Measurements from ENCODE around the gene SSTR3.
A peak's percentile ranks its signal among the peaks of the same experiment; 100 is the strongest.
"Not testable (repeated sequence)": the region's sequence is repeated elsewhere in the genome, so short reads cannot be mapped to it uniquely, and the experiment has no call there.

The SSTR3 gene

GRCh38 chr22:37172266-37173245 is 39.7 kb downstream of the SSTR3 start:
- no peak overlapping the region for H3K27ac Mint-ChIP-seq
- peaks cover 45% of the 10 kb centered on the region for H3K4me1 Mint-ChIP-seq
- no peaks in the 10 kb centered on the region for H3K9me3 Mint-ChIP-seq
- peaks cover 8% of the 10 kb centered on the region for H3K27me3 Mint-ChIP-seq (ENCODE audit: low read depth)
- no peak for TF ChIP-seq CTCF (IDR thresholded peaks at IDR 0.05; ENCODE audit: unreplicated experiment in 3 of 3)
- no peaks in the 10 kb centered on the region for H3K36me3 Mint-ChIP-seq (ENCODE audit: low read depth)
- no peak overlapping the region for H3K4me3 Mint-ChIP-seq

GRCh38 chr22:37171662-37172061 is 40.6 kb downstream of the SSTR3 start:
- Mint-ChIP-seq H3K9me3 (no peaks in the 10 kb centered on the region), H3K4me1 (peaks cover 37% of the 10 kb centered on the region), H3K27me3 (ENCODE audit: low read depth) (peaks cover 11% of the 10 kb centered on the region), H3K4me3 (no peak overlapping the region), H3K27ac (peak overlapping the region in 2 of 3 experiments; percentile 22 to 24), H3K36me3 (ENCODE audit: low read depth) (no peaks in the 10 kb centered on the region)
- TF ChIP-seq CTCF (IDR thresholded peaks at IDR 0.05; ENCODE audit: unreplicated experiment in 3 of 3): no peak

GRCh38 chr22:37170689-37171405 is 41.4 kb downstream of the SSTR3 start:
- H3K9me3 Mint-ChIP-seq; H3K4me3 Mint-ChIP-seq; H3K36me3 Mint-ChIP-seq (ENCODE audit: low read depth): not testable (repeated sequence)
- Mint-ChIP-seq H3K27ac (peak overlapping the region in 2 of 3 experiments; percentile 22 to 24), H3K27me3 (ENCODE audit: low read depth) (peaks cover 11% of the 10 kb centered on the region), H3K4me1 (peaks cover 32% of the 10 kb centered on the region)

- H3K4me3 Mint-ChIP-seq: no peak overlapping the region
- no peak for TF ChIP-seq CTCF (IDR thresholded peaks at IDR 0.05; ENCODE audit: unreplicated experiment in 3 of 3)
- peaks cover 25% of the 10 kb centered on the region for H3K4me1 Mint-ChIP-seq
- H3K27me3 Mint-ChIP-seq (ENCODE audit: low read depth): peaks cover 11% of the 10 kb centered on the region
- no peak overlapping the region for H3K27ac Mint-ChIP-seq
- H3K36me3 Mint-ChIP-seq (ENCODE audit: low read depth): no peaks in the 10 kb centered on the region
- no peaks in the 10 kb centered on the region for H3K9me3 Mint-ChIP-seq
Measured at GRCh38 chr22:37169947-37170688, 42.2 kb downstream of the SSTR3 start.

GRCh38 chr22:37169406-37169805 is 42.9 kb downstream of the SSTR3 start:
- Mint-ChIP-seq H3K27ac (no peak overlapping the region), H3K36me3 (ENCODE audit: low read depth) (no peaks in the 10 kb centered on the region), H3K9me3 (no peaks in the 10 kb centered on the region), H3K27me3 (ENCODE audit: low read depth) (peaks cover 11% of the 10 kb centered on the region), H3K4me1 (peaks cover 18% of the 10 kb centered on the region), H3K4me3 (no peak overlapping the region)
- TF ChIP-seq CTCF (IDR thresholded peaks at IDR 0.05; ENCODE audit: unreplicated experiment in 3 of 3): no peak

Data from nephron (organoid).